ENCODE data around the gene SSX4.
"Not testable (repeated sequence)": the region's sequence is repeated elsewhere in the genome, so short reads cannot be mapped to it uniquely, and the experiment has no call there.

The SSX4 gene

GRCh38 chrX:48383239-48383638 lies at the start of gene SSX4:
Gene SSX4, plus strand, starts transcription at chrX:48383539. Its CDS starts 515 bp downstream, at chrX:48384054.
- not testable (repeated sequence) for DNase-seq

DNA sequence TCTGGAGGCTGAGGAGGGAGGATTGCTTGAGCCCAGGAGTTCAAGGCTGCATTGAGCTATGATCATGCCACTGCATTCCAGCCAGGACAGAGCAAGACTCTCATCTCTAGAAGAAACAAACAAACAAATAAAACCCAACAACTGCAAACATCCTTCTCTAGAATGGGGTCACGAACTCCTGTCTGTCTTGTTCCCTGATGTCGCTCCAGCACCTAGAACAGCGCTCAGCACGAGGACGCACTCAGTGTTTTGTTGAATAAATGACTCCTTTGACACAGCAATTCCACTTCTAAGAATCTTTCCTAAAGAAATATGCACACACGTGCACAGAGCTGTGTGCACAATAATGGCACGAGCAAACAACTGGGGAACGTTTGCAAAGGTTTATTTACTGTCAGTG lies 37.3 kb upstream of the SSX4 start:
- DNase-seq, result not testable (repeated sequence)

- not testable (repeated sequence) for DNase-seq
Measured at GRCh38 chrX:48356315-48357094, 26.8 kb upstream of the SSX4 start, which contains the start of gene SSX3. Gene SSX3, minus strand, starts transcription at chrX:48356703. Its CDS starts 1,454 bp downstream, at chrX:48355249.

DNA sequence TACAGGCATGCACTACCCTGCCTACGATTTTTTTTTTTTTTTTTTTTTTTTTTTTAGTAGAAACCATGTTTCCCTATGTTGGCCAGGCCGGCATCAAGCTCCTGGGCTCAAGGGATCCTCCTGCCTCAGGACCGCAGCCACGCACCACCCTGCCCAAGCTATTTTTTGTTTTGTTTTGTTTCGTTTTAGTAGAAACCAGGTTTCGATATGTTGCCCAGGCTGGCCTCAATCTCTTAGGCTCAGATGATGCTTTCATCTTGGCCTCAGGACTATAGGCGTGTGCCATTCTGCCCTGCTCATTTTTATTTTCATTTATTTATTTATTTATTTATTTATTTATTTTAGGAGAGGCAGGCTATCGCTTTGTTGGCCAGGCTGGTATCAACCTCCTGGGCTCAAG lies 25.7 kb upstream of the SSX4 start:
- DNase-seq, result no peak

DNA sequence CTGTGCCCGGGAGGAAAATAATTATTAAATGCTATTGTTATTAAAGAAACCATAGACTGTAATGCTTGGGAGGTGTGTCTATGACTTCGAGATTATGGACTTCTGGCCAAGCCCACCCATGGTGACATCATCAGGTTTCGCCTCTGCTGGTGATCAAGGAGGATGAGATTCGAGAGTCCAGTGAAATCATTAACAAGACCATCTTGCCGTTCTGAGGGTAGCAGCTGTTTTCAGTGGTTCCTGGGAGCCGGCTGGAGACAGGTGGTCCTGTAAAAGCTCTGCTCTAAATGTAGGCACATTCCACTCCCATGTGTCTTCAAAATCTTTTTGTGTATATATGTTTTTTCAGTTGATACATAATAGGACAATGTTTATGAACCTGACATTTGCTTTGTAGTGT lies 24.1 kb upstream of the SSX4 start:
- not testable (repeated sequence) for DNase-seq

- DNase-seq, result not testable (repeated sequence)
Measured at GRCh38 chrX:48367717-48368408, 15.5 kb upstream of the SSX4 start.

DNA sequence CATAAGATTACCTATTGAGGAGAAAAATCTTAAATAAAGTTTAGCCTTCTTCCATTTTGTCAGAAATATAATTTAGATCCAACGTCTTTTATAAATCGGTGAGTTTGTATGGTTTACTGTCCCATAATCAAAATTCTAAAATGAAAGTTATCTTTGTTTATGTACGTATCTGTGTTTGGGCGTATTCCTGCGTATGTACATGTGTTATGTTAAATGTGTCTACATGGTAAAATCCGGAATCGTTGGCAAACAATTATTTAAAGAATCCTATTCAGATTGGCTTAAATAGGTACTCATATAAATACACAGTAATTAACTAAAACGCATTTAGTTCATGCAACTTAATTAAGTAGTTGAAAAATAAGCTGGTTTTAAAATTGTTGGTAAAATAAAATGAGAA lies 12.9 kb upstream of the SSX4 start:
- not testable (repeated sequence) for DNase-seq

DNA sequence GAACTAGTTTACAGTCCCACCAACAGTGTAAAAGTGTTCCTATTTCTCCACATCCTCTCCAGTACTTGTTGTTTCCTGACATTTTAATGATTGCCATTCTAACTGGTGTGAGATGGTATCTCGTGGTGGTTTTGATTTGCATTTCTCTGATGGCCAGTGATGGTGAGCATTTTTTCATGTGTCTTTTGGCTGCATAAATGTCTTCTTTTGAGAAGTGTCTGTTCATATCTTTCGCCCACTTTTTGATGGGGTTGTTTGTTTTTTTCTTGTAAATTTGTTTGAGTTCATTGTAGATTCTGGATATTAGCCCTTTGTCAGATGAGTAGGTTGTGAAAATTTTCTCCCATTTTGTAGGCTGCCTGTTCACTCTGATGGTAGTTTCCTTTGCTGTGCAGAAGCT lies 13.6 kb downstream of the SSX4 start:
- not testable (repeated sequence) for DNase-seq

- DNase-seq, result not testable (repeated sequence)
Measured at GRCh38 chrX:48397825-48398224, 14.5 kb downstream of the SSX4 start.

DNA sequence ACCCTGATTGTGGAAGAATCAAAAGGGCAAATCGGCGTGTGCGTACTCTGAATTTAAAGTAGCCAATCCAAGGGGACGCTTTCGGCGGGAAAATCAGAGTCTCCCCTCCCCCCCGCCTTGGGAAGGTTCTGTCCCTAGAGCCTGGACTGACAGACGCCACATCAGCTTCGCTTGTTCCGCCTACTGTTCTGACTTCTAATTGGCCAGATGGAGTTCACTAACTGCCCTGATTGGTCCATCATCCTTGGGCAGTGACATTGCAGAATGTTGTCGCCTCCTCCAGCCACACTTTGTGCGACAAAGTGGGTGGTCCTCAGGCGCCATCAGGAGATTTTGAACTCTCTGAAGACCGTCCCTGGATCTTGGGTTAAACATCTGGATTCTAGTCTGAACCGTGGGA lies 28.5 kb downstream of the SSX4 start, which contains the start of gene SSX4B:
Gene SSX4B, minus strand, starts transcription at position 101 of the 400 bp plus-strand sequence. CDS start 588 bp downstream, outside the sequence.
- DNase-seq, result not testable (repeated sequence)

DNA sequence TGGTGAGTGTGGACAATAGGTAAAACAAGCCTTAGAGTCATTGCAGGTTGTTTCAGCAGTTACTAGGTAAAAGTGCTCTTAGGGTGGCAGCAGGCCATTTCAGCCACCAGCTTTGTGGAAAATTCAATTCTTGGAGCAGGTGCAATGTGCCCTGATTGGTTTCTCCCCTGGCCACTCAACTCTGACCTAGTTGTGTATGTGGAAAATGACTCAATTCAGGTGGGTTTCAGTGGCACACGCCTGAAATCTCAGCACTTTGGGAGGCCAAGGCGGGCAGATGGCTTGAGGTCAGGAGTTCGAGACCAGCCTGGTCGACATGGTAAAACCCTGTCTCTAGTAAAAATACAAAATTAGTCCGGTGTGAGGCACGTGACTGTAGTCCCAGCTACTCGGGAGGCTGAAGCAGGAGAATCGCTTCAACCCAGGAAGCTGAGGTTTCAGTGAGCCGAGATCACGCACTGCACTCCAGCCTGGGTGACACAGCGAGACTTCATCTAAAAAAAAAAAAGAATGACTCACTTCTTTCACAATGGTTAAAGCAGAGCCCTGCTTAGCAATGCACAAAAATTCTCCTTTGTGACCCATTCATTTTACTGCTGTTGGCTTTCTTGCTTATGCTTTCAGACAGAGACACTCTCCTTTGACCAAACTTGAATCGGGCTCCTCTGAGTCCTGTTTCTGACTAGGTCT lies 43.8 kb downstream of the SSX4 start:
- DNase-seq, result not testable (repeated sequence)

DNA sequence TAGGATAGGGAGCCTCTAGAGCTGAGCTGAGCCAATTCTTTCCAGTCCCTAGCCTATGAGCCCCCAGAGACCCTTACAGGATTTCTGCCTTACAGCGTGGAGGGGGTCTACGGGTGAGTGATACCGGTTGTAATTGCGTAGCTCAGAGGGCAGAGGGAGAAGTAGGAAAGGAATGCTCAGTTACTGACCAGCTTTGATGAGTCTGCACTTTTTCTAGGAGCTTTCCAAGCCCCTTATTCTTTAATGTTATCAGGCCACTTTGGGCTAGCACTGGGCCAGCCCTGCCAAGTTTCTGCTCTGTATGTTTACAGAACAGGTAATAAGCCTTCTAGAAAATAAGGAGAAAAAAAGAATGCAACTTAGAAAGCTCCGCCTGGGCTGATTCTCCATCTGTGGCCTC lies 46.3 kb downstream of the SSX4 start:
- DNase-seq, result not testable (repeated sequence)

DNA sequence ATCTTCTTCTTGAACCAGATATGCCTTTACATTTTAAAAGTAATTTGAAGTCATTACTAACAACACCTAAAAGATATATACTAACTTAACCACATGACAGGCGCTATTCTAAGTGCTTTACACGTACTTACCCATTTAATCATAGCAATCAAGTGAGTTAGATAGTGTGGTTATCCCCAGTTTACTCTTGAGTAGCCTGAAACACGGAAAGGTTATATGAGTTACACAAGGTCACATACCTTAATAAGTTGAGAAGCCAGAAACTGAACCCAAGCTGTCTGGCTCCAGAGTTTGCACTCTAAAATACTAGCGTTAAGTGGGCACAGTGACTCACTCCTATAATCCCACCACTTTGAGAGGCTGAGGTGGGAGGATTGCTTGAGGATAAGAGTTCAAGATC lies 46.8 kb downstream of the SSX4 start:
- not testable (repeated sequence) for DNase-seq

GRCh38 chrX:48433713-48434112 lies 50.4 kb downstream of the SSX4 start:
- DNase-seq, result peak in 1 of 2 donors; percentile 9
